Heart left ventricle (tissue), 13 donors: Measurements from ENCODE around the gene TMEM120A.

Experiments used
- POLR2A ChIP-seq, 2 donors: fragments of 450-650 bp; IDR thresholded peaks; one replicate each; pipeline ENCODE4 v1.6.1; 2017; ENCODE audit warnings: antibody characterized with exemption in 2 of 2, mild to moderate bottlenecking in 2 of 2, moderate library complexity in 2 of 2
- TF ChIP-seq, protein P1 (sequence below), 12 donors: fragments of 200-600 bp; sonication (generic) in 4 of 12; IDR thresholded peaks; one replicate each; pipeline versions ENCODE4 v1.5.0 to v1.8.0; 2018 to 2022; ENCODE audit warnings: antibody characterized with exemption in 12 of 12, mild to moderate bottlenecking in 5 of 12
- donor health status: ischemic (EF 13 %, LVEDD 7.1; RV severe dilation, severe dysfunction).
- donor health status: DM: no; HTN: yes; CAD: no.
- donor health status: DM: no; HTN: no; CAD: no.
- donor health status: ischemic (EF 25% LVEDD 6.9; RV normal size, moderate dysfunction).
- donor health status: ischemic (EF 25% LVEDD 5.7; RV mildly dilated, moderate dysfunction).
- donor health status: ischemic (EF 35%, LVEDD 5.7; RV mildly dilated, moderate dysfunction).
- donor health status: nonischemic (EF 11% LVEDD 7.7; RV severe dilation, severe dysfunction).
- donor health status: DM: yes; HTN: yes; CAD: no.
- donor health status: PGD.
- donor health status: ischemic (EF 29% LVEDD 5.4; RV normal size, mild dysfunction).
- donor health status: nonischemic (EF 23%, LVEDD 6.1; RV moderate dilation, normal function).

- TF ChIP-seq, protein P1, sequence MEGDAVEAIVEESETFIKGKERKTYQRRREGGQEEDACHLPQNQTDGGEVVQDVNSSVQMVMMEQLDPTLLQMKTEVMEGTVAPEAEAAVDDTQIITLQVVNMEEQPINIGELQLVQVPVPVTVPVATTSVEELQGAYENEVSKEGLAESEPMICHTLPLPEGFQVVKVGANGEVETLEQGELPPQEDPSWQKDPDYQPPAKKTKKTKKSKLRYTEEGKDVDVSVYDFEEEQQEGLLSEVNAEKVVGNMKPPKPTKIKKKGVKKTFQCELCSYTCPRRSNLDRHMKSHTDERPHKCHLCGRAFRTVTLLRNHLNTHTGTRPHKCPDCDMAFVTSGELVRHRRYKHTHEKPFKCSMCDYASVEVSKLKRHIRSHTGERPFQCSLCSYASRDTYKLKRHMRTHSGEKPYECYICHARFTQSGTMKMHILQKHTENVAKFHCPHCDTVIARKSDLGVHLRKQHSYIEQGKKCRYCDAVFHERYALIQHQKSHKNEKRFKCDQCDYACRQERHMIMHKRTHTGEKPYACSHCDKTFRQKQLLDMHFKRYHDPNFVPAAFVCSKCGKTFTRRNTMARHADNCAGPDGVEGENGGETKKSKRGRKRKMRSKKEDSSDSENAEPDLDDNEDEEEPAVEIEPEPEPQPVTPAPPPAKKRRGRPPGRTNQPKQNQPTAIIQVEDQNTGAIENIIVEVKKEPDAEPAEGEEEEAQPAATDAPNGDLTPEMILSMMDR (IDR thresholded peaks at IDR 0.05) = no peak
- TF ChIP-seq POLR2A (IDR thresholded peaks at IDR 0.05) = no peak
Measured at GRCh38 chr7:75960372-75960771, 34.0 kb downstream of the TMEM120A start.
